Stimulated activated CD8-positive, alpha-beta memory T cell treated with anti-CD3 and anti-CD28 coated beads, Interleukin-4, amount 100 ng/mL, for 1 hour (primary cell): ENCODE measurements around the gene STAB2.
"Not testable (repeated sequence)": the region's sequence is repeated elsewhere in the genome, so short reads cannot be mapped to it uniquely, and the experiment has no call there.

Experiments used
- DNase-seq, 2 donors: peaks; one replicate each; pipeline ENCODE4 v3.0.0-alpha.2; 2020; ENCODE audit warnings: low read depth in 2 of 2, low spot score in 1 of 2

STAB2 gene

GRCh38 chr12:103652808-103653207 lies 65.7 kb downstream of the STAB2 start:
- no peak for DNase-seq

GRCh38 chr12:103653568-103654173 lies 66.6 kb downstream of the STAB2 start:
- not testable (repeated sequence) for DNase-seq

- no peak for DNase-seq
Measured at GRCh38 chr12:103654816-103655215, 67.7 kb downstream of the STAB2 start.

GRCh38 chr12:103656291-103656690 lies 69.2 kb downstream of the STAB2 start:
- no peak for DNase-seq

GRCh38 chr12:103657331-103657730 lies 70.3 kb downstream of the STAB2 start:
- DNase-seq = no peak

GRCh38 chr12:103664626-103665025 lies 77.6 kb downstream of the STAB2 start:
- no peak for DNase-seq

- no peak for DNase-seq
Measured at GRCh38 chr12:103665971-103666370, 78.9 kb downstream of the STAB2 start.

GRCh38 chr12:103667125-103667524 lies 80.1 kb downstream of the STAB2 start:
- DNase-seq = no peak

- no peak for DNase-seq
Measured at GRCh38 chr12:103668520-103668919, 81.4 kb downstream of the STAB2 start.

GRCh38 chr12:103671367-103671766 lies 84.3 kb downstream of the STAB2 start:
- DNase-seq = no peak

- no peak for DNase-seq
Measured at GRCh38 chr12:103672401-103673119, 85.5 kb downstream of the STAB2 start.

GRCh38 chr12:103673487-103673886 lies 86.4 kb downstream of the STAB2 start:
- no peak for DNase-seq

GRCh38 chr12:103673891-103674375 lies 86.9 kb downstream of the STAB2 start:
- DNase-seq = no peak

GRCh38 chr12:103676893-103677292 lies 89.8 kb downstream of the STAB2 start:
- DNase-seq = no peak

- DNase-seq = no peak
Measured at GRCh38 chr12:103677341-103677740, 90.3 kb downstream of the STAB2 start.

GRCh38 chr12:103677905-103678304 lies 90.8 kb downstream of the STAB2 start:
- DNase-seq = no peak

- no peak for DNase-seq
Measured at GRCh38 chr12:103679421-103680170, 92.5 kb downstream of the STAB2 start.

GRCh38 chr12:103680591-103681141 lies 93.6 kb downstream of the STAB2 start:
- DNase-seq = no peak

- no peak for DNase-seq
Measured at GRCh38 chr12:103686026-103686425, 99.0 kb downstream of the STAB2 start.

- DNase-seq = no peak
Measured at GRCh38 chr12:103687253-103687652, 100.2 kb downstream of the STAB2 start.

GRCh38 chr12:103688376-103689063 lies 101.4 kb downstream of the STAB2 start:
- DNase-seq = no peak
